ENCODE data around the gene DUSP2. TPM values are rescaled to one million over a fixed set of nuclear protein-coding genes. Genes with fewer than 3 reads are reported as not detected.

The DUSP2 gene
- total and polyA plus RNA-seq, 10 of the 15 experiments (the other 5 are each of a cell fraction or from before 2014, with no cell fraction given), result 9.7 to 212 (median 57.2) TPM

GRCh38 chr2:96157649-96158553, 12.7 kb upstream of the DUSP2 start:
- peak overlapping the region; percentile 95 for H3K27ac ChIP-seq (ENCODE audit: control insufficient read depth, insufficient read depth)
- peak overlapping the region; percentile 70 for H2AFZ ChIP-seq (ENCODE audit: control insufficient read depth, low read depth, low read length)
- no peaks in the 10 kb centered on the region for H4K20me1 ChIP-seq (ENCODE audit: control insufficient read depth, insufficient read depth)
- WGBS (ENCODE audit: insufficient coverage, insufficient replicate concordance, low lambda C conversion rate, missing lambda C conversion rate), result 5% methylated on average over 19 of the region's 19 CpGs
- ChIA-PET SMC1A (ENCODE audit: uncharacterized antibody, unreplicated experiment) (interaction anchor here (0.8 to 6.6 kb wide), 8 partner anchors 8 to 166 kb away, joined by 3 to 139 read pairs (median 4); partner anchors contain the start of genes ASTL and DUSP2), POLR2A (interaction anchor here (0.6 to 6.4 kb wide), 8 partner anchors 13 to 370 kb away, joined by 3 to 161 read pairs (median 8); partner anchors contain the start of genes ASTL, DUSP2, ITPRIPL1 and STARD7), CTCF (interaction anchor here (0.8 to 4.2 kb wide), 7 partner anchors 12 to 47 kb away, joined by 3 to 42 read pairs (median 4); partner anchors contain the start of gene DUSP2), RAD21 (ENCODE audit: unreplicated experiment) (interaction anchor here (0.6 to 6.3 kb wide), 10 partner anchors 9 to 109 kb away, joined by 3 to 182 read pairs (median 4); partner anchors contain the start of genes ASTL and DUSP2)
- BruUV-seq (replicated peaks), result TSS peak; percentile 97
- no peaks in the 10 kb centered on the region for H3K27me3 ChIP-seq (replicated peaks in 1 of 2; ENCODE audit: control insufficient read depth in 2 of 2, insufficient read depth in 2 of 2, low read length in 1 of 2)
- H3K36me3 ChIP-seq (ENCODE audit: control insufficient read depth in 2 of 2, insufficient read depth in 2 of 2, low read length in 1 of 2), result no peaks in the 10 kb centered on the region
- DNase-seq (ENCODE audit: low read depth, low spot score), result peak; percentile 76
- no peaks in the 10 kb centered on the region for H3K79me2 ChIP-seq (ENCODE audit: control insufficient read depth, insufficient read depth, low read length)
- in situ Hi-C loops (cut with MboI) (no loop called here), intact Hi-C loops (cut with micrococcal nuclease; ENCODE audit: unreplicated experiment) (loop anchor here (1.0 kb wide), 1 partner anchor 13 kb away; the partner anchor contains the start of gene DUSP2)
- peak overlapping the region; percentile 21; the same call in 1 of the 2 replicates for H3K4me3 ChIP-seq
- peak; percentile 80 for ATAC-seq
- FAIRE-seq, result peak; percentile 69
- H3K9ac ChIP-seq (ENCODE audit: control insufficient read depth, insufficient read depth, low read length), result peak overlapping the region; percentile 68
- H3K9me3 ChIP-seq (replicated peaks; ENCODE audit: control insufficient read depth, insufficient read depth, low read length), result peaks cover 3% of the 10 kb centered on the region; the same call in 2 of the 3 replicates
- peaks cover 60% of the 10 kb centered on the region for H3K4me1 ChIP-seq (ENCODE audit: control insufficient read depth, insufficient read depth, low read length)
- peak overlapping the region; percentile 78 for H3K4me2 ChIP-seq (ENCODE audit: control insufficient read depth, insufficient read depth)
- TF ChIP-seq GATAD2B (conservative IDR thresholded peaks at IDR 0.05; ENCODE audit: low read depth) (peak; percentile 100), LARP7 (IDR thresholded peaks at IDR 0.05) (peak; percentile 77), ZNF24 (IDR thresholded peaks at IDR 0.05) (no peak; the same call in 1 of the 2 replicates), ZBTB11 (CRISPR knock-in tag; IDR thresholded peaks at IDR 0.05) (no peak), MTA2 (IDR thresholded peaks at IDR 0.05; ENCODE audit: low read depth) (peak; percentile 86), IKZF2 (IDR thresholded peaks at IDR 0.05) (peak; percentile 95 to 97), CBX5 (IDR thresholded peaks at IDR 0.05; ENCODE audit: low read depth) (no peak), EED (IDR thresholded peaks at IDR 0.05; ENCODE audit: low read depth) (peak; percentile 98), MYB (IDR thresholded peaks at IDR 0.05; ENCODE audit: borderline replicate concordance, low read depth, low read length) (peak; percentile 27; the same call in 1 of the 2 replicates), SREBF2 (IDR thresholded peaks at IDR 0.05; ENCODE audit: low read length) (peak; percentile 44; the same call in 1 of the 2 replicates), MEF2B (IDR thresholded peaks at IDR 0.05; ENCODE audit: partially characterized antibody, poor library complexity, severe bottlenecking) (peak; percentile 98), TCF3 (IDR thresholded peaks at IDR 0.05; ENCODE audit: borderline replicate concordance, insufficient read depth, low read depth, low read length) (peak; percentile 94), YY1 (IDR thresholded peaks at IDR 0.05; ENCODE audit: low read depth, low read length) (peak; percentile 89), TARDBP (IDR thresholded peaks at IDR 0.05; ENCODE audit: borderline replicate concordance) (0 out of 2 replicates have a peak, but pooled peaks have one; percentile 24)
- TF ChIP-seq, protein P1, sequence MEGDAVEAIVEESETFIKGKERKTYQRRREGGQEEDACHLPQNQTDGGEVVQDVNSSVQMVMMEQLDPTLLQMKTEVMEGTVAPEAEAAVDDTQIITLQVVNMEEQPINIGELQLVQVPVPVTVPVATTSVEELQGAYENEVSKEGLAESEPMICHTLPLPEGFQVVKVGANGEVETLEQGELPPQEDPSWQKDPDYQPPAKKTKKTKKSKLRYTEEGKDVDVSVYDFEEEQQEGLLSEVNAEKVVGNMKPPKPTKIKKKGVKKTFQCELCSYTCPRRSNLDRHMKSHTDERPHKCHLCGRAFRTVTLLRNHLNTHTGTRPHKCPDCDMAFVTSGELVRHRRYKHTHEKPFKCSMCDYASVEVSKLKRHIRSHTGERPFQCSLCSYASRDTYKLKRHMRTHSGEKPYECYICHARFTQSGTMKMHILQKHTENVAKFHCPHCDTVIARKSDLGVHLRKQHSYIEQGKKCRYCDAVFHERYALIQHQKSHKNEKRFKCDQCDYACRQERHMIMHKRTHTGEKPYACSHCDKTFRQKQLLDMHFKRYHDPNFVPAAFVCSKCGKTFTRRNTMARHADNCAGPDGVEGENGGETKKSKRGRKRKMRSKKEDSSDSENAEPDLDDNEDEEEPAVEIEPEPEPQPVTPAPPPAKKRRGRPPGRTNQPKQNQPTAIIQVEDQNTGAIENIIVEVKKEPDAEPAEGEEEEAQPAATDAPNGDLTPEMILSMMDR (IDR thresholded peaks at IDR 0.05 in 2 of 3, conservative IDR thresholded peaks at IDR 0.05 in 1 of 3; ENCODE audit: control insufficient read depth in 2 of 3, extremely low read depth in 1 of 3, insufficient read depth in 1 of 3, low read depth in 3 of 3, low read length in 3 of 3), result no peak

All from GM12878 (cell line).